SK-N-SH (cell line): ENCODE data around the gene MICAL1. TPM values are rescaled to one million over a fixed set of nuclear protein-coding genes. Genes with fewer than 3 reads are reported as not detected.

Experiments
- CTCF ChIA-PET: fragments of 300-600, 350-600 bp; formaldehyde crosslinking; extraction: SDS; loops from one replicate; lab custom pipeline; 2021; lab: Yijun Ruan, JAX
- POLR2A ChIA-PET: fragments of 350-600 bp; sonication (Branson Sonifier 250); formaldehyde crosslinking; extraction: SDS; loops from one replicate; lab custom pipeline; 2020; ENCODE audit warnings: antibody characterized with exemption, inconsistent platforms; lab: Yijun Ruan, JAX
- DNase-seq: peaks from one replicate; pipeline ENCODE4 v3.0.0; 2012
- H2AFZ ChIP-seq: fragments of 200-600 bp; sonication (generic); 2 replicates; pipeline ENCODE4 v1.8.1; 2016; ENCODE audit warnings: antibody characterized with exemption, mild to moderate bottlenecking, low read depth
- H3F3A ChIP-seq: fragments of 200-600 bp; sonication (generic); replicated peaks from 2 replicates; pipeline ENCODE3; 2016; ENCODE audit warnings: antibody characterized with exemption, mild to moderate bottlenecking; ENCODE audit not compliant: insufficient read depth
- H3K27ac ChIP-seq, 2 experiments: fragments of 200-500 bp in 1 of 2; fragments of 200-600 bp in 1 of 2; sonication (Bioruptor generic) in 1 of 2; sonication (generic), shearing (Covaris generic) in 1 of 2; 2 replicates each; pipeline versions ENCODE4 v1.5.1 to v1.6.1; 2014 to 2016; ENCODE audit warnings: low read depth in 2 of 2, inconsistent platforms in 1 of 2, low read length in 1 of 2, mild to moderate bottlenecking in 1 of 2, mixed read lengths in 1 of 2
- H3K27me3 ChIP-seq: fragments of 200-600 bp; sonication (generic), shearing (Covaris generic); 2 replicates; pipeline ENCODE4 v1.6.1; 2016; ENCODE audit warnings: mixed run types; ENCODE audit not compliant: insufficient read depth
- H3K36me3 ChIP-seq, 2 experiments: fragments of 200-500 bp in 1 of 2; fragments of 200-600 bp in 1 of 2; sonication (Bioruptor generic) in 1 of 2; sonication (generic) in 1 of 2; replicated peaks in 1 of 2; 2 replicates each; pipeline versions ENCODE3 to v1.5.1; 2014 to 2016; ENCODE audit warnings: low read length in 1 of 2, mild to moderate bottlenecking in 1 of 2; ENCODE audit not compliant: insufficient read depth in 2 of 2, control insufficient read depth in 1 of 2
- H3K4me1 ChIP-seq, 2 experiments: fragments of 200-500 bp in 1 of 2; fragments of 200-600 bp in 1 of 2; sonication (Bioruptor generic) in 1 of 2; sonication (generic), shearing (Covaris generic) in 1 of 2; 2 replicates each; pipeline versions ENCODE4 v1.5.1 to v1.6.1; 2014 to 2016; ENCODE audit warnings: low read depth in 1 of 2, low read length in 1 of 2, mixed run types in 1 of 2; ENCODE audit not compliant: insufficient read depth in 2 of 2, control insufficient read depth in 1 of 2
- H3K4me2 ChIP-seq: fragments of 200-600 bp; sonication (generic), shearing (Covaris generic); 2 replicates; pipeline ENCODE4 v1.6.1; 2017; ENCODE audit warnings: mixed run types
- H3K4me3 ChIP-seq, 2 experiments: fragments of 200-500 bp in 1 of 2; fragments of 200-600 bp in 1 of 2; sonication (Bioruptor generic) in 1 of 2; sonication (generic), shearing (Covaris generic) in 1 of 2; 2 replicates each; pipeline versions ENCODE4 v1.5.1 to v1.8.1; 2014 to 2016; ENCODE audit warnings: low read depth in 2 of 2, inconsistent platforms in 1 of 2, low read length in 1 of 2, mild to moderate bottlenecking in 1 of 2, mixed read lengths in 1 of 2, moderate library complexity in 1 of 2
- H3K79me2 ChIP-seq: fragments of 200-600 bp; sonication (generic); 2 replicates; pipeline ENCODE4 v1.8.1; 2017; ENCODE audit warnings: mild to moderate bottlenecking; ENCODE audit not compliant: insufficient read depth
- H3K9ac ChIP-seq: fragments of 200-600 bp; sonication (generic); 2 replicates; pipeline ENCODE4 v1.6.1; 2017; ENCODE audit warnings: mixed run types
- H3K9me2 ChIP-seq: fragments of 200-600 bp; sonication (generic); 2 replicates; pipeline ENCODE4 v1.6.1; 2017; ENCODE audit warnings: mixed run types
- H3K9me3 ChIP-seq: fragments of 200-600 bp; sonication (generic); 2 replicates; pipeline ENCODE4 v1.6.1; 2017; ENCODE audit warnings: mixed run types, mild to moderate bottlenecking, moderate library complexity
- H4K20me1 ChIP-seq: fragments of 200-600 bp; sonication (generic); 2 replicates; pipeline ENCODE4 v1.6.1; 2017; ENCODE audit warnings: mild to moderate bottlenecking, mixed run types; ENCODE audit not compliant: insufficient read depth
- ELF1 ChIP-seq: IDR thresholded peaks from 2 replicates; pipeline ENCODE4 v1.4.0; 2012
- EP300 ChIP-seq, 2 experiments: IDR thresholded peaks; 2 replicates each; pipeline versions ENCODE4 v1.4.0 to v1.6.1; 2012; ENCODE audit warnings: borderline replicate concordance in 1 of 2, low read depth in 1 of 2, low read length in 1 of 2
- FOSL2 ChIP-seq: IDR thresholded peaks from 2 replicates; pipeline ENCODE4 v1.4.0; 2012; ENCODE audit warnings: low read depth, mild to moderate bottlenecking, moderate library complexity, borderline replicate concordance
- GABPA ChIP-seq: IDR thresholded peaks from 2 replicates; pipeline ENCODE4 v1.4.0; 2012; ENCODE audit warnings: low read depth, mild to moderate bottlenecking
- GATA2 ChIP-seq: sonication (generic); formaldehyde crosslinking; IDR thresholded peaks from 2 replicates; pipeline ENCODE4 v1.5.0; 2020; ENCODE audit warnings: mild to moderate bottlenecking, missing genetic modification reagents
- JUND ChIP-seq: IDR thresholded peaks from 2 replicates; pipeline ENCODE4 v1.4.0; 2012
- NFIC ChIP-seq: IDR thresholded peaks from 2 replicates; pipeline ENCODE4 v1.4.0; 2012; ENCODE audit warnings: borderline replicate concordance
- NRF1 ChIP-seq: IDR thresholded peaks from 2 replicates; pipeline ENCODE4 v1.6.1; 2012; ENCODE audit warnings: low read depth, mild to moderate bottlenecking, low read length
- RAD21 ChIP-seq: IDR thresholded peaks from 2 replicates; pipeline ENCODE4 v1.6.1; 2012; ENCODE audit warnings: mild to moderate bottlenecking, low read length
- SIN3A ChIP-seq: IDR thresholded peaks from 2 replicates; pipeline ENCODE4 v1.6.1; 2012; ENCODE audit warnings: low read depth, mild to moderate bottlenecking, low read length, moderate library complexity, borderline replicate concordance
- SMC3 ChIP-seq: IDR thresholded peaks from 2 replicates; pipeline ENCODE4 v1.6.1; 2012; ENCODE audit warnings: low read depth, low read length, improper control_type of control experiment
- TCF12 ChIP-seq: IDR thresholded peaks from 2 replicates; pipeline ENCODE4 v1.4.0; 2012
- YY1 ChIP-seq: IDR thresholded peaks from 2 replicates; pipeline ENCODE4 v1.4.0; 2012; ENCODE audit warnings: low read depth, mild to moderate bottlenecking
- WGBS: methylation state at CpG from one replicate; pipeline ENCODE4 v1.1.6; 2017; ENCODE audit warnings: low lambda C conversion rate; 5-methylcytosine and 5-hydroxymethylcytosine counted together
- polyA plus RNA-seq, 3 experiments: library from polyadenylated mRNA; depleted of rRNA; stranded (reverse); fragments of >200 nt; gene quantifications; 2 replicates each; pipeline ENCODE4 v1.2.3, GENCODE V29; 2012
- TF ChIP-seq, protein P1 (sequence below): IDR thresholded peaks from 2 replicates; pipeline ENCODE4 v1.4.0; 2012; ENCODE audit warnings: low read depth
- TF ChIP-seq, protein P2 (sequence below): fragments of 200-600 bp; sonication (generic); IDR thresholded peaks from 2 replicates; pipeline ENCODE4 v1.6.1; 2017; ENCODE audit warnings: antibody characterized with exemption, mild to moderate bottlenecking, moderate library complexity
- TF ChIP-seq, protein P3 (sequence below): fragments of 150-350 bp; IDR thresholded peaks from 2 replicates; pipeline ENCODE4 v1.6.1; 2016; ENCODE audit warnings: mild to moderate bottlenecking, low read depth, low read length

MICAL1 gene
- polyA plus RNA-seq, 1 of the 3 experiments (the other 2 are of a cell fraction): 45.6 TPM

DNA sequence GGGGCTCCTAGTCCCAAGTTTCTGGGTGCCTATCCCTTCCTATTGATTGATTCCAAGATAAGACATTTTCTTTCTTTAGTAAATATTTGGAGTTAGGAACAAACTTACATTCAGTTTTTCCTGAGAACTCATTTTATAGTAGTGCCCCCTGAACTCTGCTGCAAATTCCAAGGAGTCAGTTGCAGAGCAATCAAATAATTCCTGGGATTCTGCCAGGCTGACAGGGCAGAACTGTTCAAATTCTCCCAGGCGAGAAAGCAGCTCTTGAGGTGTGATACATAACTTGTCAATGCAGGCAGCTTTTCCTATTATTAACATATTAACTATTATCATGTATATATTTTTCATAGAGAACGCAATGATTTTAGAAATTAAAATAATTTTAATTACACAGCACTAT, 43.4 kb upstream of the MICAL1 start:
- ChIA-PET POLR2A (no interaction called here), CTCF (no interaction called here)
- TF ChIP-seq JUND (no peak), RAD21 (no peak), GATA2 (no peak), GABPA (no peak)
- TF ChIP-seq, protein P1, sequence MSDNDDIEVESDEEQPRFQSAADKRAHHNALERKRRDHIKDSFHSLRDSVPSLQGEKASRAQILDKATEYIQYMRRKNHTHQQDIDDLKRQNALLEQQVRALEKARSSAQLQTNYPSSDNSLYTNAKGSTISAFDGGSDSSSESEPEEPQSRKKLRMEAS: no peak
- TF ChIP-seq, protein P2, sequence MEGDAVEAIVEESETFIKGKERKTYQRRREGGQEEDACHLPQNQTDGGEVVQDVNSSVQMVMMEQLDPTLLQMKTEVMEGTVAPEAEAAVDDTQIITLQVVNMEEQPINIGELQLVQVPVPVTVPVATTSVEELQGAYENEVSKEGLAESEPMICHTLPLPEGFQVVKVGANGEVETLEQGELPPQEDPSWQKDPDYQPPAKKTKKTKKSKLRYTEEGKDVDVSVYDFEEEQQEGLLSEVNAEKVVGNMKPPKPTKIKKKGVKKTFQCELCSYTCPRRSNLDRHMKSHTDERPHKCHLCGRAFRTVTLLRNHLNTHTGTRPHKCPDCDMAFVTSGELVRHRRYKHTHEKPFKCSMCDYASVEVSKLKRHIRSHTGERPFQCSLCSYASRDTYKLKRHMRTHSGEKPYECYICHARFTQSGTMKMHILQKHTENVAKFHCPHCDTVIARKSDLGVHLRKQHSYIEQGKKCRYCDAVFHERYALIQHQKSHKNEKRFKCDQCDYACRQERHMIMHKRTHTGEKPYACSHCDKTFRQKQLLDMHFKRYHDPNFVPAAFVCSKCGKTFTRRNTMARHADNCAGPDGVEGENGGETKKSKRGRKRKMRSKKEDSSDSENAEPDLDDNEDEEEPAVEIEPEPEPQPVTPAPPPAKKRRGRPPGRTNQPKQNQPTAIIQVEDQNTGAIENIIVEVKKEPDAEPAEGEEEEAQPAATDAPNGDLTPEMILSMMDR: no peak
- Histone ChIP-seq H3K27me3 (no peaks in the 10 kb centered on the region; the same call in 1 of the 2 replicates), H3K4me2 (no peak overlapping the region), H3K9me3 (no peaks in the 10 kb centered on the region), H3K79me2 (no peaks in the 10 kb centered on the region), H3K9me2 (no peaks in the 10 kb centered on the region), H3K4me1 (no peaks in the 10 kb centered on the region), H3K27ac (no peak overlapping the region), H3F3A (no peaks in the 10 kb centered on the region), H3K4me3 (no peak overlapping the region), H2AFZ (no peak overlapping the region), H3K9ac (no peak overlapping the region), H3K36me3 (no peaks in the 10 kb centered on the region), H4K20me1 (no peaks in the 10 kb centered on the region)
- DNase-seq: no peak
- WGBS: 61% methylated on average over 2 of the region's 2 CpGs

DNA sequence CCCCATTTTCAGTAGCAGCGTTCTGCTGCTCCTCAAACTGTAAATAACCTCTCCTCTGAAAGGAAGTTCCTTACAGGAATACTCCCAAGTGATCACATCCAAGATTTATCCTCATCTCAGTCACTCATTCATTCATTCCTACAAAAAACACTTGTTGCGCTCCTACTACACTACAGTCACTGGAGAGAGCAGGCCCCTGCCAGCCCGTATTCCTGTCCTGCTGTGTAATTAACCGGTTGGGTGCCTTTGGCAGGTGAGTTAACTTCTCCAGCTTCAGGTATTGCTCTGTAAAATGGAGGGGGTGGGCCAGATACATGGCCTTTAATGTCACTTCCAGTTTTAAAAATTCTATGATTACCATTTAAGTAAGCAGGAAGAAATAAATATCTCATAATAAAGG, 42.5 kb upstream of the MICAL1 start:
- no peak for DNase-seq
- 82% methylated on average over 4 of the region's 4 CpGs for WGBS
- Histone ChIP-seq H3K4me2 (no peak overlapping the region), H3K9ac (no peak overlapping the region), H3K9me3 (no peaks in the 10 kb centered on the region), H3K79me2 (no peaks in the 10 kb centered on the region), H4K20me1 (no peaks in the 10 kb centered on the region), H2AFZ (no peak overlapping the region), H3K4me3 (no peak overlapping the region), H3K36me3 (no peaks in the 10 kb centered on the region), H3K9me2 (no peaks in the 10 kb centered on the region), H3K27me3 (no peaks in the 10 kb centered on the region; the same call in 1 of the 2 replicates), H3K4me1 (no peaks in the 10 kb centered on the region), H3F3A (no peaks in the 10 kb centered on the region), H3K27ac (no peak overlapping the region)
- ChIA-PET POLR2A (no interaction called here), CTCF (no interaction called here)
- no peak for TF ChIP-seq YY1
- no peak for TF ChIP-seq NRF1
- no peak for TF ChIP-seq TCF12

DNA sequence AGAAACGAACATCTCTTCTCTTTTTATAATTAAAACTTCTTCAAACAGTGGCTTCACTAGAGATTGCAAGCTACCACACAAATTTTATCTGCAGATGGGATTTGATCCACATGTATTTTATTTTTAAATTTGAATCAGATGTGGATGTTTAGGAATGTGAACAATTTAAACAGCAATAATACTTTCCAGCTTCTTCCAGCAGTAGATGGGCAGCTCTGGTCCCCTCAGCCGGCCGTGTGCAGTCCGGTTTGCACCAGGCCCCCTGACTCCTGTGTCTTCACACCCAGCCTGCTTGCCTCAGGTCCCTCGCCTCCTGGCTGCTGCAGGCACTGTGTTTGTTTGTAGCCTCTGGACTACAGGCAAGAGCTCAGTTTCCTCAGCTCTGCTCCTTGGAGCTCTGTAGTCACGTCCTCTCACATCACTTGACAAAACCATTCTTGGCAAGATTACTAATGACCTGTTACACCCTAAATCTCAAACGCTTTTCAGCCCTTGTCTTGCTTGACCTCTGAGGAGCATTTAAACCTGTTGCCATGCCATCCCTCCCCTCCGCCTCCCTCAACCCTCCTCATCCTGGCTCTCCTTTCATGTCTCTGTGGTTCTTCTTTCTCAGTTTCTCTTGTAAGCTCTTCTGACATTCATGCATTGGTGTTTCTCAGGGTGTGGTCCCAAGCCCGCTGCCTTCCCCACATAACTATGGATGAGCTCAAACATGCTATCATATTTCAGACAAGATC, 40.6 kb upstream of the MICAL1 start:
- ChIA-PET CTCF (interaction anchor here (0.7 to 1.5 kb wide), 2 partner anchors 544 to 1763 kb away, joined by 3 read pairs; no protein-coding TSS in a partner anchor), POLR2A (no interaction called here)
- no peak overlapping the region for H3K9ac ChIP-seq

More for the DNA sequence above, 40.6 kb upstream of the MICAL1 start:
- Histone ChIP-seq H3K4me3 (no peak overlapping the region), H3K9me2 (no peaks in the 10 kb centered on the region), H2AFZ (no peak overlapping the region), H3K9me3 (no peaks in the 10 kb centered on the region), H4K20me1 (no peaks in the 10 kb centered on the region), H3K27ac (no peak overlapping the region), H3F3A (no peaks in the 10 kb centered on the region), H3K4me1 (no peaks in the 10 kb centered on the region), H3K4me2 (no peak overlapping the region), H3K36me3 (no peaks in the 10 kb centered on the region), H3K79me2 (no peaks in the 10 kb centered on the region), H3K27me3 (no peaks in the 10 kb centered on the region; the same call in 1 of the 2 replicates)
- WGBS: 62% methylated on average over 9 of the region's 9 CpGs
- no peak for DNase-seq
- TF ChIP-seq TCF12: 0 out of 2 replicates have a peak, but pooled peaks have one; percentile 13
- TF ChIP-seq, protein P3, sequence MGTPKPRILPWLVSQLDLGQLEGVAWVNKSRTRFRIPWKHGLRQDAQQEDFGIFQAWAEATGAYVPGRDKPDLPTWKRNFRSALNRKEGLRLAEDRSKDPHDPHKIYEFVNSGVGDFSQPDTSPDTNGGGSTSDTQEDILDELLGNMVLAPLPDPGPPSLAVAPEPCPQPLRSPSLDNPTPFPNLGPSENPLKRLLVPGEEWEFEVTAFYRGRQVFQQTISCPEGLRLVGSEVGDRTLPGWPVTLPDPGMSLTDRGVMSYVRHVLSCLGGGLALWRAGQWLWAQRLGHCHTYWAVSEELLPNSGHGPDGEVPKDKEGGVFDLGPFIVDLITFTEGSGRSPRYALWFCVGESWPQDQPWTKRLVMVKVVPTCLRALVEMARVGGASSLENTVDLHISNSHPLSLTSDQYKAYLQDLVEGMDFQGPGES: no peak
- TF ChIP-seq, protein P2: no peak
- no peak for TF ChIP-seq SIN3A
- no peak for TF ChIP-seq ELF1
- TF ChIP-seq SMC3: no peak
- TF ChIP-seq NFIC: no peak
- no peak for TF ChIP-seq FOSL2
- no peak for TF ChIP-seq EP300 (IDR thresholded peaks at IDR 0.05; ENCODE audit: borderline replicate concordance in 1 of 2, low read depth in 1 of 2, low read length in 1 of 2)
